Keratinocyte (primary cell): Measurements from ENCODE around the gene PDZD2.

ENCODE experiments used
- EZH2 ChIP-seq: IDR thresholded peaks from one replicate; pipeline ENCODE4 v1.6.1; 2012; ENCODE audit warnings: inconsistent platforms, mild to moderate bottlenecking, low read length, moderate library complexity
- TF ChIP-seq, protein P1 (sequence below), 3 experiments: IDR thresholded peaks in 1 of 3; conservative IDR thresholded peaks in 1 of 3; optimal IDR thresholded peaks in 1 of 3; 2 replicates in 2 of 3; 3 replicates in 1 of 3; pipeline versions ENCODE3 to v1.5.1; 2011; ENCODE audit warnings: low read length in 3 of 3, mild to moderate bottlenecking in 3 of 3, moderate library complexity in 2 of 3, control low read depth in 1 of 3, inconsistent platforms in 1 of 3; ENCODE audit not compliant: insufficient read depth in 2 of 3; ENCODE audit errors: extremely low read depth in 1 of 3

- TF ChIP-seq, protein P1, sequence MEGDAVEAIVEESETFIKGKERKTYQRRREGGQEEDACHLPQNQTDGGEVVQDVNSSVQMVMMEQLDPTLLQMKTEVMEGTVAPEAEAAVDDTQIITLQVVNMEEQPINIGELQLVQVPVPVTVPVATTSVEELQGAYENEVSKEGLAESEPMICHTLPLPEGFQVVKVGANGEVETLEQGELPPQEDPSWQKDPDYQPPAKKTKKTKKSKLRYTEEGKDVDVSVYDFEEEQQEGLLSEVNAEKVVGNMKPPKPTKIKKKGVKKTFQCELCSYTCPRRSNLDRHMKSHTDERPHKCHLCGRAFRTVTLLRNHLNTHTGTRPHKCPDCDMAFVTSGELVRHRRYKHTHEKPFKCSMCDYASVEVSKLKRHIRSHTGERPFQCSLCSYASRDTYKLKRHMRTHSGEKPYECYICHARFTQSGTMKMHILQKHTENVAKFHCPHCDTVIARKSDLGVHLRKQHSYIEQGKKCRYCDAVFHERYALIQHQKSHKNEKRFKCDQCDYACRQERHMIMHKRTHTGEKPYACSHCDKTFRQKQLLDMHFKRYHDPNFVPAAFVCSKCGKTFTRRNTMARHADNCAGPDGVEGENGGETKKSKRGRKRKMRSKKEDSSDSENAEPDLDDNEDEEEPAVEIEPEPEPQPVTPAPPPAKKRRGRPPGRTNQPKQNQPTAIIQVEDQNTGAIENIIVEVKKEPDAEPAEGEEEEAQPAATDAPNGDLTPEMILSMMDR (optimal IDR thresholded peaks at IDR 0.05 in 1 of 3, IDR thresholded peaks at IDR 0.05 in 1 of 3, conservative IDR thresholded peaks at IDR 0.05 in 1 of 3; ENCODE audit: extremely low read depth in 1 of 3, insufficient read depth in 2 of 3, low read length in 3 of 3), result no peak
- TF ChIP-seq EZH2, result no peak
Observed at GRCh38 chr5:32083981-32084430, 445.1 kb downstream of the PDZD2 start.
